SU-DHL-6 (cell line): ENCODE measurements around the gene ZNF860.

ENCODE experiments used
- H2AFZ ChIP-seq: fragments of 200-600 bp; sonication (generic); 2 replicates; pipeline ENCODE4 v1.6.1; 2014; ENCODE audit warnings: low read depth, mild to moderate bottlenecking, moderate library complexity, mixed read lengths, antibody characterized with exemption, low read length; ENCODE audit not compliant: severe bottlenecking
- H3F3A ChIP-seq: fragments of 200-600 bp; shearing (Covaris generic); 2 replicates; pipeline ENCODE4 v1.6.0; 2016; ENCODE audit warnings: antibody characterized with exemption, mild to moderate bottlenecking; ENCODE audit not compliant: insufficient read depth
- H3K27ac ChIP-seq: fragments of 200-600 bp; sonication (generic); 2 replicates; pipeline ENCODE4 v1.5.1; 2016; ENCODE audit warnings: low read depth, mild to moderate bottlenecking, low read length, moderate library complexity, mixed read lengths
- H3K27me3 ChIP-seq: fragments of 200-600 bp; sonication (generic), shearing (Covaris generic); 2 replicates; pipeline ENCODE4 v1.6.0; 2014; ENCODE audit warnings: mild to moderate bottlenecking, low read length
- H3K36me3 ChIP-seq: fragments of 200-600 bp; sonication (generic); 2 replicates; pipeline ENCODE4 v1.6.1; 2014; ENCODE audit warnings: mild to moderate bottlenecking, low read length, mixed read lengths
- H3K4me2 ChIP-seq: fragments of 300-600, 200-600 bp; shearing (Covaris generic), sonication (generic); 2 replicates; pipeline ENCODE4 v1.6.0; 2014; ENCODE audit warnings: low read length, low read depth, mild to moderate bottlenecking; ENCODE audit not compliant: poor library complexity, severe bottlenecking
- H3K4me3 ChIP-seq: fragments of 200-600 bp; sonication (generic); 2 replicates; pipeline ENCODE4 v1.5.1; 2014; ENCODE audit warnings: antibody characterized with exemption, low read length, mild to moderate bottlenecking, mixed read lengths; ENCODE audit not compliant: insufficient read depth, poor library complexity, severe bottlenecking
- H3K79me2 ChIP-seq: fragments of 200-600 bp; sonication (generic); 2 replicates; pipeline ENCODE4 v1.6.1; 2014; ENCODE audit warnings: mild to moderate bottlenecking, low read length, moderate library complexity; ENCODE audit not compliant: insufficient read depth
- H3K9ac ChIP-seq: fragments of 200-600 bp; sonication (generic); 2 replicates; pipeline ENCODE4 v1.7.0; 2014; ENCODE audit warnings: mild to moderate bottlenecking, low read length
- H3K9me2 ChIP-seq: fragments of 200-600 bp; sonication (generic); replicated peaks from 2 replicates; pipeline ENCODE4 v1.6.1; 2014; ENCODE audit warnings: low read length; ENCODE audit not compliant: insufficient read depth
- H3K9me3 ChIP-seq: fragments of 200-600 bp; sonication (generic); 2 replicates; pipeline ENCODE4 v1.6.1; 2014; ENCODE audit warnings: low read length, mixed read lengths; ENCODE audit not compliant: insufficient read depth
- H4K20me1 ChIP-seq: fragments of 200-600 bp; sonication (generic); 2 replicates; pipeline ENCODE4 v1.6.1; 2014; ENCODE audit warnings: low read depth, mild to moderate bottlenecking, antibody characterized with exemption, low read length, moderate library complexity, mixed read lengths
- EZH2phosphoT487 ChIP-seq: fragments of 200-600 bp; sonication (generic), shearing (Covaris generic); conservative IDR thresholded peaks from 2 replicates; pipeline ENCODE4 v1.6.1; 2018; ENCODE audit warnings: mild to moderate bottlenecking, antibody characterized with exemption, low read length, moderate library complexity, mixed read lengths
- TF ChIP-seq, protein P1 (sequence below): fragments of 200-600 bp; sonication (generic); IDR thresholded peaks from one replicate; pipeline ENCODE4 v1.5.1; 2017; ENCODE audit warnings: antibody characterized with exemption, mild to moderate bottlenecking, low read length, moderate library complexity; ENCODE audit not compliant: insufficient read depth, poor library complexity, severe bottlenecking

Gene ZNF860

DNA sequence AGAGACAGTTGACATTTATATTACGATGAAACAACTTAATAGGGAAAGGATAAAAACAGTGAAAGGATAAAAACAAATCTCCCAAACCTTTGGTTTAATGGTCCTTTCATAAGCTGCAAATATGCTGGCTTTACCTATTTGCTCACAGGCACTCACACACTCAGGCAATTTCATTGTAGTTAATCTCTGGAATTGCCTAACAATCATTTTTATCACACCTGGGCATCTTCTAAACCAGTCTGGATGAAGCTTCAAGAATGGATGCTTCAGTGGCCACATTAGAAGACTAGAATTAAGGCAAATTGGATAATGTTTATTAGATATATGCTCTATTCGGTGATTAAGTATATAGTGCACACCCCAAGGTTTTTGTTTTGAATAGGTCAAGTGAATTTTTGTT, 14.0 kb upstream of the ZNF860 start:
- H3F3A ChIP-seq: peaks cover 62% of the 10 kb centered on the region
- no peaks in the 10 kb centered on the region for H4K20me1 ChIP-seq
- peaks cover 85% of the 10 kb centered on the region for H3K79me2 ChIP-seq
- no peak overlapping the region for H2AFZ ChIP-seq
- H3K4me3 ChIP-seq: peak overlapping the region; percentile 58
- peak overlapping the region; percentile 73 for H3K9ac ChIP-seq
- H3K9me2 ChIP-seq: no peaks in the 10 kb centered on the region
- H3K36me3 ChIP-seq: no peaks in the 10 kb centered on the region
- TF ChIP-seq EZH2phosphoT487: no peak
- TF ChIP-seq, protein P1, sequence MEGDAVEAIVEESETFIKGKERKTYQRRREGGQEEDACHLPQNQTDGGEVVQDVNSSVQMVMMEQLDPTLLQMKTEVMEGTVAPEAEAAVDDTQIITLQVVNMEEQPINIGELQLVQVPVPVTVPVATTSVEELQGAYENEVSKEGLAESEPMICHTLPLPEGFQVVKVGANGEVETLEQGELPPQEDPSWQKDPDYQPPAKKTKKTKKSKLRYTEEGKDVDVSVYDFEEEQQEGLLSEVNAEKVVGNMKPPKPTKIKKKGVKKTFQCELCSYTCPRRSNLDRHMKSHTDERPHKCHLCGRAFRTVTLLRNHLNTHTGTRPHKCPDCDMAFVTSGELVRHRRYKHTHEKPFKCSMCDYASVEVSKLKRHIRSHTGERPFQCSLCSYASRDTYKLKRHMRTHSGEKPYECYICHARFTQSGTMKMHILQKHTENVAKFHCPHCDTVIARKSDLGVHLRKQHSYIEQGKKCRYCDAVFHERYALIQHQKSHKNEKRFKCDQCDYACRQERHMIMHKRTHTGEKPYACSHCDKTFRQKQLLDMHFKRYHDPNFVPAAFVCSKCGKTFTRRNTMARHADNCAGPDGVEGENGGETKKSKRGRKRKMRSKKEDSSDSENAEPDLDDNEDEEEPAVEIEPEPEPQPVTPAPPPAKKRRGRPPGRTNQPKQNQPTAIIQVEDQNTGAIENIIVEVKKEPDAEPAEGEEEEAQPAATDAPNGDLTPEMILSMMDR: no peak
- H3K27me3 ChIP-seq: no peaks in the 10 kb centered on the region
- no peaks in the 10 kb centered on the region for H3K9me3 ChIP-seq
- peak overlapping the region; percentile 93 for H3K4me2 ChIP-seq
- H3K27ac ChIP-seq: peak overlapping the region; percentile 98

DNA sequence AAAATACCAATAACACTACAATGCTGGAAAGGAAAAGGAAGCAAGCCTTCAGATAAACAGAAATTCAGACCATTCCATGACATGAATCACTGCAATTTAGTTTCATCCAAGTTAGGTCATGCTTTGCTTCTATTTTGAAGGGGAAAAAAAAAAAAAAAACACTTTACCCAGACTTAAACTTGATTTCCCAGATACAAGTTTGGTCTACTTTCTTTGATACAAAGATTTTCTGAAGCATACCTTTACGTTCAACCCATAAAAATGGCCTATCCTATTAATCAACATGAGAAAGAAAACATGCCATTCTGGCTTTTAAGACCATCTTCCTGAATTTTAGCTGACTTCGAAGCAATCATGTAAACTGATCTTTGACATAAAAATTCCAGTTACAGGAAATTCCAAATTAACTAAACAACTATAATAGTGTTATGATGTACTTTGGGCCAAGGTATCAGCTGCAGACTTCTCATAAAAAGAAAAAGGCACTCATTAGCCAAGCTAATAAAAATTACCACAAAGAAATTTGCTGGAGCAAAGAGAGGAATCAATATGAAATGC, 13.1 kb upstream of the ZNF860 start:
- TF ChIP-seq, protein P1: no peak
- no peak for TF ChIP-seq EZH2phosphoT487
- Histone ChIP-seq H4K20me1 (no peaks in the 10 kb centered on the region), H3K27ac (peak overlapping the region; percentile 98), H3K36me3 (no peaks in the 10 kb centered on the region), H3F3A (peaks cover 62% of the 10 kb centered on the region), H2AFZ (no peak overlapping the region), H3K9me3 (no peaks in the 10 kb centered on the region), H3K4me2 (peak overlapping the region; percentile 93), H3K9me2 (no peaks in the 10 kb centered on the region), H3K79me2 (peaks cover 85% of the 10 kb centered on the region), H3K4me3 (peak overlapping the region; percentile 58), H3K27me3 (no peaks in the 10 kb centered on the region), H3K9ac (peak overlapping the region; percentile 73)

DNA sequence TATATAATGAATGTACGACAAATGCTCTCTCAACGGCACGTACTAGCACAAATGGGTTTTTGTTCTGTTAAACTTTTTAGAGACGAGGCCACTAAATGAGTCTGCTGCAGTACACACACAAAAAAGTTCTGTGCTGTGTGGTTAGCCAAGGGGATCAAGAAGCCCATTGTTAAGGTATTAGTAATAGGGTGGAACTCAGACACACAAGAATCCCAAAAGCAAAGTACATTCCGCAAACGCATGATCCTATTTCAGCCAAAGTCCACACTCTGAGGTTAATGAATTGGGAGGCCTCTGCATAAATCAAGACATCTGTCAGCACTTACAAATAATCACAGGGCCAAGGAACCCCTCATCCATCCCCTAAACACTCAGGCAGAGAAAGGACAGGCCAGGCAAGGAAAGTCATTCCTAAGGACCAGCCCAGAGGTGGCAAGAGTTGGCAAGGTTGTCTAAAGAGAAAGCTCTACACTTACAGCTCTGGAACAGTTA, 12.6 kb upstream of the ZNF860 start:
- H3K79me2 ChIP-seq: peaks cover 85% of the 10 kb centered on the region
- no peaks in the 10 kb centered on the region for H4K20me1 ChIP-seq
- H3K27me3 ChIP-seq: no peaks in the 10 kb centered on the region
- peak overlapping the region; percentile 58 for H3K4me3 ChIP-seq
- H3K9ac ChIP-seq: peak overlapping the region; percentile 73
- H3K36me3 ChIP-seq: no peaks in the 10 kb centered on the region
- no peaks in the 10 kb centered on the region for H3K9me3 ChIP-seq
- H3K9me2 ChIP-seq: no peaks in the 10 kb centered on the region
- H3K27ac ChIP-seq: peak overlapping the region; percentile 98
- H2AFZ ChIP-seq: no peak overlapping the region
- H3K4me2 ChIP-seq: peak overlapping the region; percentile 93
- H3F3A ChIP-seq: peaks cover 62% of the 10 kb centered on the region
- TF ChIP-seq, protein P1: no peak
- TF ChIP-seq EZH2phosphoT487: no peak
